GM19395 (cell line): ENCODE measurements around the gene TCERG1.
"Not testable (repeated sequence)": the region's sequence is repeated elsewhere in the genome, so short reads cannot be mapped to it uniquely, and the experiment has no call there.

Experiments
- ATAC-seq: cut with Tn5 transposase; IDR thresholded peaks from one replicate; pipeline ENCODE4 v1.9.1; 2021; ENCODE audit warnings: mild to moderate bottlenecking, moderate library complexity; ENCODE audit not compliant: unreplicated experiment

TCERG1 gene

DNA sequence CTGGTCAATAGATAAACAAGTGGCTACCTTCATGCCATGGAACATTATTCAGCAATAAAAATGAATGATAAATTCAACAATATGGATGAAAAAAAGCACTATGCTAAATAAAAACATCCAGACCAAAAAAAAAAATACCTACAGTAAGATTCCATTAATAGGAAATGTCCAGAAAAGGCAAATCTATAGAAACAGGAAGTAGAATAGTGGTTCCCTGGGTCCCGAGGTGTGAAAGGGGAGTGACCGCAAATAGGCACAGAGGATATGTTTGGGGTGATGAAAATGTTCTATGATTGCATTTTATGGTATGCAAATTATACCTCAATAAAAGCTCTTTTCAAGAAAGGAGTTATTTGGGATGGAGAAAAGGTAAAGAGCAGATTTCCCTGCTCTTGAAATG is 72.4 kb downstream of the TCERG1 start:
- ATAC-seq: no peak

GRCh38 chr5:146520731-146521130 is 73.6 kb downstream of the TCERG1 start:
- ATAC-seq: no peak

DNA sequence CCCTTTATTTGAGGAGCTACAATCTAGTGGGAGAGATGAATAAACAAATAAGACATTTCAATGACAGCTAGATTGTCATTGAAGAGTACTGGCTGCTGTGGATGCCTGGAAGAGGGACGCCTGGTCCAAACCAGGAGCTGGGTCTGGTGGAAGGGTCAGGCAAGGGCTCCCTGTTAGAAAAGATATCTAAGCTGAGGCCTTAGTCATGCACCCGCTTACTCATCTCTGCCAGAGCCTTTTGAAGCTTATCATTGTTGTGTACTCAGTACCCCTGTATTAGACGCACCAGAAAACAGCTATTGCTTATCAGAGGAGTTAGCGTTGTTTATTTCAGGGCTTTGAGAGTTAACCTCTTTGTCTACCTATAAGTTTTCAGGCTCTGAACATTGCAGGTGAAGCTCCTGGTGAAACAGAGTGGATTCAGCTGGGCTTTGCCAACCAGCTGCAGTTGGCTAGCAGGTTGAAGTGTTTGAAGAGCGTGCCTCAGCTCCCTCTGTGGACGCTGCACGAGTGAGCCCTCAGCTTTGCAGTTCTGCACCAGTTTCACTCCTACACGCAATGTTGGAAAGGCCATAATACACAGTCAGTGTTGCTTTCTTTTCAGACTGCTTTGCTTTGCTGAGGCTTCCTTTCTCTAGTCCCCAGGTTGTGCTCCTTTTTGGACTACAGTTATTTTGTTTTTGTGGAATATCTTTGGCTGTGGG is 74.4 kb downstream of the TCERG1 start:
- ATAC-seq: no peak

DNA sequence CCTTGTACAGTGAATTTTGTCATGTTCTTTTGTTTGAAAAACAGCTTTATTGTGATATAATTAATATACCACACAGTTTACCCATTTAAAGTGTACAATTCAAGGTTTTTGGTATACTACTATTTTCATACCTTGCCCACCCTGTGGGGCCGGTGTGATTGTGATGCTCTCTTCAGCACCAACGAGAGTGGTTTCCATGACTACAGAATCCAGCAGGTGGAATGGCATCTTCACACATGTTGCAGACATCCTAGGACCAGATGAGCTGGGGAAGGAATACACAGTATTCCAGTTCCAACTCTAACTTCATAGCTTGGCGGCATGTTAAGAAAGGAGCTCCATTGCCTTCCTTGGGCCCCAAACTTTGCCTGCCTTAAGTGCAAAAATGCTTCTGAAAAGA is 76.6 kb downstream of the TCERG1 start:
- ATAC-seq: no peak

DNA sequence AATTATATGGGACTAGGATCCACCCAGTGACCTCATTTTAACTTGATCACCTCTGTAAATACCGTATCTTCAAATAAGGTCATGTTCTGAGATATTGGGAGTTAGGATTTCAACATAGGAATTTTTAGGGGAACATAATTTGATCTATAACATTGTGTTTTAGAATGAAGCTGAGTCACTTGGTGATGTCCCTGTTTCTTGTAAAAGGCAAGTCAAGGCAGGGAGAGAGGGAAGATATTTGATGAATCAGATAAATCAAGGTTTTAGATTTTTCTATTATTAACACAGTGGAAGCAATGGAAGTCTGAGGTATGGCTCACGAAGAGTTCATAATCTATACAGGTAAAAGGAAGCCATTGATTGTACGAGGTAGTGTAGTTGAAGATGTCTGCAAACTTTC is 80.7 kb downstream of the TCERG1 start:
- ATAC-seq: no peak

DNA sequence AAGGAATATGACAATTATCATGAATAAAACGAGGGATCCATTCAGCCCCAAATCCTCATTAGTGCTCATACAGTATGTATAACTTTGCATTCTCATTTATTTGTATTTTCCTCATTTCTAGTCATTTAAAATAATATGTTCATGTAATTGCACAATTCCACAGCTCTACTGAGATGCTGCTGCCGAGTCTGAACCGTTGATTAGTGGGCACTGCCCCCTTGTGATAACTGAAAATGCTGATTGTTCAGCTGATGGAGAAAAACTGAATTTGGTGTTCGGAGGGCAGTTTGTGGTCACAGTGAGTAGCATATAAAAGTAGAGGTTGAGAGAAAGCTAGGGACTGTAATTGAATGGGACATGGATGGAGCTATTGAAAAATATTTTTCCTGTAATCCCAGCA is 81.1 kb downstream of the TCERG1 start:
- no peak for ATAC-seq

GRCh38 chr5:146529984-146530383 is 82.9 kb downstream of the TCERG1 start:
- peak; percentile 63 for ATAC-seq

DNA sequence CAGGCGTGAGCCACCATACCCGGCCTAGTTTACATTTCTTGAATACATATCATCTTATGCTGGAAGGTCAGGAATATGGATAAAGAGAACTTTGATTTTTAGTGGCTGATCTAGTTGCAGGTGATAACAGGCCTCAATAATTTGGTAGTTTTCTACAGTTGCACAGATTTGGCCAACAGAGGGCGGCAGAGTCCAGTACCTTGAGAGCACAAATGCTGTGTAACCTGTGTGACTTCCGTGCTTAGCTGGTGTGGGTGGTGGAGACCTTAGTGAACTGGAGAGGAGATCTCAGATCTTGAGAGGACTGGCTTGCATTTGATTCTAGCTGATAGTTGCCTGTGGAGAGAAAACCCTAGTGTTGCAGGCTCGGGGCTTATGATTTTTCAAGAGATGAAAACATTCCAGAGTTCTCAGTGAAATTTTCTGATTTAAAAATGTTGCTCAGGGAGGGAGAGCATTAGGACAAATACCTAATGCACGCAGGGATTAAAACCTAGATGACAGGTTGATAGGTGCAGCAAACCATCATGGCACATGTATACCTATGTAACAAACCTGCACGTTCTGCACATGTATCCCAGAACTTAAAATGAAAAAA is 86.2 kb downstream of the TCERG1 start:
- peak; percentile 95 for ATAC-seq

- ATAC-seq: no peak
Observed at GRCh38 chr5:146533882-146534281, 86.7 kb downstream of the TCERG1 start.

- no peak for ATAC-seq
Observed at GRCh38 chr5:146538432-146538831, 91.3 kb downstream of the TCERG1 start.

GRCh38 chr5:146539973-146540372 is 92.8 kb downstream of the TCERG1 start:
- no peak for ATAC-seq

DNA sequence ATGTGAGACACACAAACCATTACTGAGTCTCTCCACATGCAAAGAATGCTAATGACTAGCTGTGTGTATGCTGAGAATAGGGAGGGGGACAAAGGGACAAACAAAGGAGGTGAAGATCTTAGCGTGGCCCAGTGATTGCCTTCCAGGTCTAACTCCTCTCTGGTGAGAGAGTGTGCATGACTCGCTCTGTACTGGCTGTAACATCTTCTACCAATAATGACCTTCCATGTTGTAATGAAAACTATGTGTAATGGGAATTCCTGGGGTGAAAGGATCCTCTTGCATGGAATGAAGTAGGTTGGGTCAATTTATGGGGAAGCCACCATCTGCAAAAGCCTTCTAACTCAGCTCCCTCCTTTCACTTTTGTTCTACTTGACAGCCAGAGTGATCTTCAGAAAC is 93.3 kb downstream of the TCERG1 start:
- ATAC-seq: no peak

DNA sequence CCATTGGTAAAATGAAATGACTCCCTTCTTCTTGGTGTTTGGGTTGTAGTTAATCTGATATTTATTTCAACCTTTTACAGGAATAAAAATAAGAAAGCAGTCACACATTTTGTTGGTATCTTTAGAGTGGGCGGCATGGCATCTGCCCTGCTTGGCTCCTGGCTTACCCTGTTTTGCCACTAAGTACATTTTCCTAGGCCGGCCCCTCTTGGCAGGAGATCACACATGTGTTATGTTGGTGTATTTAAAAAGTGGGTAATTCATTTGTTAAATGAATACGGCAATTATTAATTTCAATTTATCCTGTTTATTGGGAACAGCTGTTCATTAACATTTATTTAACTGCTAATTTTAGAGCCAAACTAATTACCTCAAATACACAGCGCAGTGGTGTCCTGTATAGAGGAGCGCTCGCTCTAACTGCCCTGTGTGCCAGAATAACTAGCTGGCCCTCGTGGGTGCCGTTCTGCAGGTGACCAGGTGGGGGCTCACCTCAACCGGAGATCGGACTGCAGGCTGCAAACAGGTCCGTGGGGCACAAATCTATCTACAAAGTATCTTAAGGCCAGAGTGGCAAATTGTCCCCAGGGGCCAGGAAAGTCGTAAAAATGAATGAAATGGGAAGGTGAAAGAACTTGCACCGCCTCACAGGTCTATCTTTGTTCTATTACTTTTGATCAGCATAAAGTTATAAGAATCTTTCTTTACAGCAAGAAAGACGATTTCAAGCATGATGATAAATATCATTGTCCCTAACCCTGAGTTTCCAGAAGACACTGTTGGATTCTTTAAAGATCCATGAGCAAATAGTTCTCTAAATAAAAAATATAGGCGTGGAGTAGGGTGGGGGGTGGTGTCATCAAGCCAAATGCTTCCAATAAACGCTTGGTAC is 95.1 kb downstream of the TCERG1 start:
- peak; percentile 98 for ATAC-seq

GRCh38 chr5:146544232-146544631 is 97.1 kb downstream of the TCERG1 start:
- no peak for ATAC-seq

GRCh38 chr5:146548781-146549449 is 101.8 kb downstream of the TCERG1 start:
- no peak for ATAC-seq

GRCh38 chr5:146549615-146550014 is 102.5 kb downstream of the TCERG1 start:
- no peak for ATAC-seq

- no peak for ATAC-seq
Observed at GRCh38 chr5:146553446-146553845, 106.3 kb downstream of the TCERG1 start.

DNA sequence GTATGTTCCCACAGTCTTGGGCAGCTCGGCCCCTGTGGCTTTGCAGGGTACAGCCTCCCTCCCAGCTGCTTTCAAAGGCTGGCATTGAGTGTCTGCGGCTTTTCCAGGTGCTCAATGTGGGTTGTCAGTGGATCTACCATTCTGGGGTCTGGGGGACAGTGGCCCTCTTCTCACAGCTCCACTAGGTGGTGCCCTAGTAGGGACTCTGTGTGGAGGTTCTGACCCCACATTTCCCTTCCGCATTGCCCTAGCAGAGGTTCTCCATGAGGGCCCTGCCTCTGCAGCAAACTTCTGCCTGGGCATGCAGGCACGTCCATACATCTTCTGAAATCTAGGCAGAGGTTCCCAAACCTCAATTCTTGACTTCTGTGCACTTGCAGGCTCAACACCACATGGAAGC is 109.8 kb downstream of the TCERG1 start:
- ATAC-seq: not testable (repeated sequence)

- no peak for ATAC-seq
Observed at GRCh38 chr5:146560205-146560812, 113.2 kb downstream of the TCERG1 start.
